ENCODE measurements around the gene SHMT2. TPM values are rescaled to one million over a fixed set of nuclear protein-coding genes. Genes with fewer than 3 reads are reported as not detected.

Gene SHMT2
- total RNA-seq, 1 donor from 2014 or later: 268 TPM

Other genes starting within 250 kb of the SHMT2 start
- 12.6 and 13.3 TPM in 2 replicates for gene ZBTB39, start 223.2 kb upstream of the SHMT2 start, total RNA-seq
- not detected in 2 replicates for gene TAC3, start 213.2 kb upstream of the SHMT2 start, total RNA-seq
- 0.39 and 0.71 TPM in 2 replicates for gene MYO1A, start 179.6 kb upstream of the SHMT2 start, total RNA-seq
- 23.0 and 27.6 TPM in 2 replicates for gene NEMP1, start 150.9 kb upstream of the SHMT2 start, total RNA-seq
- gene NAB2, start 140.6 kb upstream of the SHMT2 start, total RNA-seq: 20.4 and 22.1 TPM in 2 replicates
- gene STAT6, start 118.3 kb upstream of the SHMT2 start, total RNA-seq: 635 and 745 TPM in 2 replicates
- gene LRP1, start 101.2 kb upstream of the SHMT2 start, total RNA-seq: 0.56 and 0.95 TPM in 2 replicates
- gene LRP1-AS, start 82.1 kb upstream of the SHMT2 start, total RNA-seq: not detected in 2 replicates
- gene NXPH4, start 12.9 kb upstream of the SHMT2 start, total RNA-seq: 3.4 and 3.5 TPM in 2 replicates
- 4.6 and 5.5 TPM in 2 replicates for gene STAC3, start 21.5 kb downstream of the SHMT2 start, total RNA-seq
- 74.2 and 75.6 TPM in 2 replicates for gene R3HDM2, start 201.3 kb downstream of the SHMT2 start, total RNA-seq
- 0.10 TPM in 1 of 2 replicates, not detected in the other for gene INHBC, start 205.1 kb downstream of the SHMT2 start, total RNA-seq
- gene INHBE, start 225.6 kb downstream of the SHMT2 start, total RNA-seq: 0.07 and 0.29 TPM in 2 replicates
- gene GLI1, start 230.1 kb downstream of the SHMT2 start, total RNA-seq: 0.51 and 1.3 TPM in 2 replicates